GM12875 (cell line): ENCODE results near the gene KCTD1.

Experiments
- H3K4me3 ChIP-seq: one replicate; pipeline ENCODE4 v1.5.1; 2011; ENCODE audit warnings: low read depth, low read length, control low read depth
- CTCF ChIP-seq: IDR thresholded peaks from 2 replicates; pipeline ENCODE4 v1.5.1; 2011; ENCODE audit warnings: low read depth, mild to moderate bottlenecking, control low read depth, inconsistent platforms, low read length, moderate library complexity, borderline replicate concordance; ENCODE audit not compliant: insufficient read depth

Gene KCTD1

DNA sequence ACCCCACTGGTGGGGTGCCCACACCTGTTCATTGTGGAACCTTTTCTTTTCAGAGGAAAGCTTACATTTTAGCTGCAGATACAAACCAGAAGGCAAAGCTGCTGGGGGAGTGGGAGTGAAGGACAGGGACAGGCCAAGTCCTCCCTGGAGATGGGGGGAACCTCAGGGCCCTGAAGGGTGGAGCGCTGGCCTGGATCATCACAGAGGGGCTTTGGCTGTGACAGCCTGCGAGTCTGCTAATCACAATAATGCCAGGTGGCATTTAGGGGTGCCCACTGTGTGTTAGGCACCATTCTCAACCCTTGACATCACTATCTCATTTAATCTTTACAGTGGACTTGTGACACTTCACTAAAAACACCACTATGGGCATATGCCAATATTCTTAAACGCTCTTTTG is 27.4 kb downstream of the KCTD1 start:
- no peak for TF ChIP-seq CTCF
- H3K4me3 ChIP-seq, result no peak overlapping the region

- no peak overlapping the region for H3K4me3 ChIP-seq
- TF ChIP-seq CTCF, result no peak
Measured at GRCh38 chr18:26519114-26519513, 29.2 kb downstream of the KCTD1 start.

DNA sequence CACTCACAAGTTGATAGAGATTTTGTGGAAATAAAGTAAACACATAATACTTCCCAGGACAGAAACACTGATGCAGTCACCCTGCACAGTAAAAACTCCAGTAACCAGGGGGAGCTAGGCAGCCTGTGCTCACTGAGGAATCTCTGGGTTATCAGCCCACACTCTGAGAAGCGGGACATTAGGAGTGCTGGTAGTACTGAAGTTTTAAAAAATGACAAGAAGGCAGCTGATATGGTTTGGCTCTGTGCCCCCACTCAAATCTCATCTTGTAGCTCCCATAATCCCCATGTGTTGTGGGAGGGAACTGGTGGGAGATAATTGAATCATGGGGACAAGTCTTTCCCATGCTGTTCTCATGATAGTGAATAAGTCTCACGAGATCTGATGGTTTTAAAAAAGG is 31.4 kb downstream of the KCTD1 start:
- TF ChIP-seq CTCF, result no peak
- H3K4me3 ChIP-seq, result no peak overlapping the region

DNA sequence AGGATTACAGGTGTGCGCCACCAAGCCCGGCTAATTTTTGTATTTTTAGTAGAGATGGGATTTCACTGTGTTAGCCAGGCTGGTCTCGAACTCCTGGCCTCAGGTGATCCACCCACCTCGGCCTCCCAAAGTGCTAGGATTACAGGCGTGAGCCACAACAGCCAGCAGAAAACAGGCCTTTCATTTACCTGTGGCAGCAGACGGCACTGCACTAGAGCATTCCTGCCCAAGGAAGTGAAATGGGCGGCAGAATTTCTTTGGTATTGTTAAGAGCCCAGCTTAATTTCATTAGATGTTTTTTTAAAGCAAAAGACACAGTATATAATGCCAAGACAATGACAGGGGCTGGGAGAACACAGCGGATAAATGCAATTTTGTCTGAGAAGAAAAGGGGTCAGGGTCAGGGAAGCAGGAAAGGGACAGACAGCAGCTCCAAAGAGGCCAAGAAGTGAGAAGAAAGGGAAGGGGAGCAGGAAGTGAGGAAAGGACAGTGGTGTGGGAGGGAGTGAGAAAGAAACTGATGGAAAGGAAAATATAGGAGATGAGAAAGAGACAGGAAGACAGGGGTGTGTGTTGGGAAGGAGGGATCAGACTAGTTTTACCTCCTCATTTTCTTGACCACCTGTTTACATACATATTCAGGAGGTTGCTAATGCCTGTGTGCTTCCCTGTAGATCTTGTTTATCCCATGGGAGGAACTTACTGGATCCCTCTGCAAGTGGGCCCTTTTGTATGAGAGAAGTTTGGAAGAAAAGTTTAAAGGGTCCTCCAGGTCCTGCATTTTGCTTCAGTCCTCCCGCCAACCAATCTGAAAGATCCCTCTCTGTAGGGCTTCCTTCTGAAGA is 32.5 kb downstream of the KCTD1 start:
- no peak for TF ChIP-seq CTCF

GRCh38 chr18:26511339-26512071 is 36.8 kb downstream of the KCTD1 start:
- no peak for TF ChIP-seq CTCF
- no peak overlapping the region for H3K4me3 ChIP-seq

More for the DNA sequence above, 32.5 kb downstream of the KCTD1 start:
- H3K4me3 ChIP-seq, result no peak overlapping the region

GRCh38 chr18:26510337-26510736 is 38.0 kb downstream of the KCTD1 start:
- H3K4me3 ChIP-seq, result no peak overlapping the region
- TF ChIP-seq CTCF, result no peak

DNA sequence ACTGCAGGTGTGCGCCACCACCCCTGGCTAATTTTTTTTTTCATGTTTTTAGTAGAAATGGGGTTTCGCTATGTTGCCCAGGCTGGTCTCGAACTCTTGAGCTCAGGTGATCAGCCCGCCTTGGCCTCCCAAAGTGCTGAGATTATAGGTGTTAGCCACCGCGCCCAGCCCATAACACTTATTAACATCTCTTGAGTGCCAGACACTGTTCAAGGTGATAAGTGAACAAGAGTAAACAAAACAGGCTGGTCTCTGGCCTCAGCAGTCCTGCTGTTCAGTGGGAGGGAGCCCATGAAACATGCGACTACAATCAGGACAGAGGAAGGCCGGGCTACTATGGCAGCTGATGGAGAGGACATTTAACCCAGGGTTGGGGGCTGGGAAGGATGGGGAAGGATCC is 42.3 kb downstream of the KCTD1 start:
- no peak overlapping the region for H3K4me3 ChIP-seq
- TF ChIP-seq CTCF, result no peak
